HepG2 (cell line): ENCODE results near the gene MDFIC. TPM values are rescaled to one million over a fixed set of nuclear protein-coding genes. Genes with fewer than 3 reads are reported as not detected.

Experiments used
- ATAC-seq: fragments of 200-7000 bp; cut with Tn5 transposase; 3 replicates; pipeline ENCODE4 v1.9.1; 2020; ENCODE audit warnings: mild to moderate bottlenecking, moderate library complexity
- BruUV-seq: library from RNA; stranded (reverse); fragments of 400-500 nt; replicated peaks from 2 replicates; lab custom pipeline; 2021; lab: Mats Ljungman, UMichigan
- CTCF ChIA-PET: fragments of 300-600 bp; formaldehyde crosslinking; extraction: SDS; loops from one replicate; lab custom pipeline; 2021; ENCODE audit warnings: low total read pairs, inconsistent platforms, low intra/inter-chr PET ratio; lab: Yijun Ruan, JAX
- POLR2A ChIA-PET: fragments of 350-600 bp; sonication (Branson Sonifier 250); formaldehyde crosslinking; loops from one replicate; lab custom pipeline; 2020; ENCODE audit warnings: antibody characterized with exemption, inconsistent platforms; lab: Yijun Ruan, JAX
- DNase-seq: peaks from one replicate; pipeline ENCODE4 v3.0.0-alpha.2; 2015; ENCODE audit warnings: low spot score
- FAIRE-seq: peaks from 3 replicates; lab custom pipeline; 2011; peaks lifted over from hg19 to GRCh38; lab: Jason Lieb, UNC
- H2AFZ ChIP-seq: one replicate; pipeline ENCODE4 v1.6.1; 2011; ENCODE audit warnings: low read length, inconsistent platforms
- H3K27ac ChIP-seq: fragments of 300-600 bp; 3 replicates; pipeline ENCODE4 v1.8.0; 2011; ENCODE audit warnings: mixed run types, mild to moderate bottlenecking, mixed read lengths, low read length, inconsistent platforms; ENCODE audit not compliant: insufficient read depth; ENCODE audit errors: extremely low read length
- H3K27me3 ChIP-seq, 2 experiments: fragments of 200-600 bp in 1 of 2; 2 replicates in 1 of 2; 3 replicates in 1 of 2; pipeline versions ENCODE4 v1.6.0 to v1.8.0; 2011; ENCODE audit warnings: low read length in 2 of 2, mild to moderate bottlenecking in 2 of 2, moderate library complexity in 2 of 2, inconsistent platforms in 1 of 2; ENCODE audit not compliant: insufficient read depth in 2 of 2, control insufficient read depth in 1 of 2
- H3K36me3 ChIP-seq, 2 experiments: fragments of 200-600 bp in 1 of 2; replicated peaks in 1 of 2; 2 replicates in 1 of 2; 3 replicates in 1 of 2; pipeline versions ENCODE4 v1.5.1 to v1.8.0; 2011; ENCODE audit warnings: low read length in 2 of 2, inconsistent platforms in 1 of 2; ENCODE audit not compliant: insufficient read depth in 2 of 2, control insufficient read depth in 1 of 2
- H3K4me1 ChIP-seq: 2 replicates; pipeline ENCODE4 v1.5.1; 2012; ENCODE audit warnings: low read length, inconsistent platforms; ENCODE audit not compliant: insufficient read depth
- H3K4me2 ChIP-seq: 2 replicates; pipeline ENCODE4 v1.6.0; 2011; ENCODE audit warnings: low read depth, low read length, inconsistent platforms
- H3K4me3 ChIP-seq, 3 experiments: fragments of 200-600 bp in 1 of 3; sonication (generic), shearing (Covaris generic) in 1 of 3; replicated peaks in 1 of 3; 2 replicates each; pipeline ENCODE4 v1.5.1; 2011 to 2016; ENCODE audit warnings: low read length in 3 of 3, inconsistent platforms in 2 of 3, low read depth in 2 of 3, mild to moderate bottlenecking in 2 of 3, control low read depth in 1 of 3, mixed read lengths in 1 of 3; ENCODE audit not compliant: insufficient read depth in 1 of 3
- H3K79me2 ChIP-seq: one replicate; pipeline ENCODE4 v1.6.1; 2011; ENCODE audit warnings: low read length, inconsistent platforms; ENCODE audit not compliant: insufficient read depth
- H3K9ac ChIP-seq: 2 replicates; pipeline ENCODE4 v1.6.0; 2011; ENCODE audit warnings: mild to moderate bottlenecking, low read depth, low read length, inconsistent platforms; ENCODE audit not compliant: insufficient read depth
- H3K9me3 ChIP-seq: 2 replicates; pipeline ENCODE4 v1.5.1; 2012; ENCODE audit warnings: mild to moderate bottlenecking, low read length
- H4K20me1 ChIP-seq: 2 replicates; pipeline ENCODE4 v1.6.0; 2011; ENCODE audit warnings: inconsistent platforms, mild to moderate bottlenecking, low read length, moderate library complexity; ENCODE audit not compliant: insufficient read depth
- ESRRA ChIP-seq: sonication (generic); formaldehyde crosslinking; IDR thresholded peaks from 2 replicates; pipeline ENCODE4 v1.5.1; 2020; ENCODE audit warnings: mild to moderate bottlenecking, low read depth, missing genetic modification reagents
- HMG20A ChIP-seq: IDR thresholded peaks from 2 replicates; pipeline ENCODE4 v1.6.1; 2016; ENCODE audit warnings: borderline replicate concordance
- JARID2 ChIP-seq: sonication (generic); formaldehyde crosslinking; IDR thresholded peaks from 2 replicates; pipeline ENCODE4 v1.8.1; 2023; ENCODE audit warnings: missing genetic modification reagents, inconsistent platforms; ENCODE audit not compliant: insufficient replicate concordance
- KMT2B ChIP-seq: IDR thresholded peaks from 2 replicates; pipeline ENCODE4 v1.6.1; 2016; ENCODE audit warnings: missing genetic modification reagents, missing compliant biosample characterization
- RARG ChIP-seq: sonication (generic); formaldehyde crosslinking; IDR thresholded peaks from 2 replicates; pipeline ENCODE4 v1.4.0; 2020; ENCODE audit warnings: low read depth, mild to moderate bottlenecking, missing genetic modification reagents
- TCF7 ChIP-seq: sonication (generic); IDR thresholded peaks from 2 replicates; pipeline ENCODE4 v1.6.1; 2016; ENCODE audit warnings: antibody characterized with exemption, low read depth
- ZNF598 ChIP-seq: sonication (generic); formaldehyde crosslinking; IDR thresholded peaks from 2 replicates; pipeline ENCODE4 v1.5.1; 2020; ENCODE audit warnings: mild to moderate bottlenecking, missing genetic modification reagents, borderline replicate concordance
- ZNF749 ChIP-seq: sonication (generic); formaldehyde crosslinking; IDR thresholded peaks from 2 replicates; pipeline ENCODE4 v1.8.0; 2022; ENCODE audit warnings: mild to moderate bottlenecking, missing genetic modification reagents, moderate library complexity, borderline replicate concordance
- WGBS: methylation state at CpG from one replicate; pipeline ENCODE4 v1.1.6; 2017; ENCODE audit warnings: low lambda C conversion rate; 5-methylcytosine and 5-hydroxymethylcytosine counted together
- in situ Hi-C: cut with HindIII; loops from 2 replicates; pipeline ENCODE4 v1.10.0; 2017; ENCODE audit warnings: low pct_unique_long_range_greater_than_20kb; ENCODE audit not compliant: extremely low pct_ligation_motif_present
- intact Hi-C: fragments of 100-400 bp; cut with micrococcal nuclease; formaldehyde crosslinking; loops from one replicate; pipeline ENCODE4 v1.10.0; 2022; ENCODE audit not compliant: unreplicated experiment
- polyA plus RNA-seq, 8 experiments: library from polyadenylated mRNA; depleted of rRNA in 3 of 8; stranded (reverse) in 7 of 8; unstranded in 1 of 8; fragments of >200 nt; fragmentation: Illumina TruSeq in 4 of 8; extraction: Trizol in 4 of 8; gene quantifications; 2 replicates each; pipeline versions ENCODE4 v1.2.1 to v1.2.3, GENCODE V29; 2011 to 2016; ENCODE audit warnings: low read depth in 4 of 8, missing spikeins in 1 of 8, mixed read lengths in 1 of 8; ENCODE audit not compliant: insufficient read depth in 1 of 8
- total RNA-seq, 5 experiments: library from RNA; depleted of rRNA; stranded (reverse); fragments of >200 nt; fragmentation: Illumina TruSeq; extraction: Trizol; gene quantifications; 2 replicates each; pipeline ENCODE4 v1.2.3, GENCODE V29; 2016; ENCODE audit warnings: low read depth in 1 of 5
- TF ChIP-seq, protein P1 (sequence below): sonication (generic); formaldehyde crosslinking; conservative IDR thresholded peaks from 2 replicates; pipeline ENCODE4 v1.8.0; 2022; ENCODE audit warnings: low read depth, missing genetic modification reagents
- TF ChIP-seq, protein P2 (sequence below): sonication (generic); formaldehyde crosslinking; IDR thresholded peaks from 2 replicates; pipeline ENCODE4 v1.5.0; 2020; ENCODE audit warnings: missing genetic modification reagents
- TF ChIP-seq, protein P3 (sequence below): sonication (generic); formaldehyde crosslinking; IDR thresholded peaks from 2 replicates; pipeline ENCODE4 v1.4.0; 2020; ENCODE audit warnings: missing genetic modification reagents
- TF ChIP-seq, protein P4 (sequence below): fragments of 450-650 bp; IDR thresholded peaks from 2 replicates; pipeline ENCODE4 v1.6.1; 2016
- TF ChIP-seq, protein P5 (sequence below): sonication (generic); formaldehyde crosslinking; conservative IDR thresholded peaks from 2 replicates; pipeline ENCODE4 v1.4.0; 2020; ENCODE audit warnings: missing genetic modification reagents

The MDFIC gene
- total and polyA plus RNA-seq, 2 of the 13 experiments (the other 11 are each of a cell fraction or from before 2014, with no cell fraction given): 0.13 TPM; not detected in 1

DNA sequence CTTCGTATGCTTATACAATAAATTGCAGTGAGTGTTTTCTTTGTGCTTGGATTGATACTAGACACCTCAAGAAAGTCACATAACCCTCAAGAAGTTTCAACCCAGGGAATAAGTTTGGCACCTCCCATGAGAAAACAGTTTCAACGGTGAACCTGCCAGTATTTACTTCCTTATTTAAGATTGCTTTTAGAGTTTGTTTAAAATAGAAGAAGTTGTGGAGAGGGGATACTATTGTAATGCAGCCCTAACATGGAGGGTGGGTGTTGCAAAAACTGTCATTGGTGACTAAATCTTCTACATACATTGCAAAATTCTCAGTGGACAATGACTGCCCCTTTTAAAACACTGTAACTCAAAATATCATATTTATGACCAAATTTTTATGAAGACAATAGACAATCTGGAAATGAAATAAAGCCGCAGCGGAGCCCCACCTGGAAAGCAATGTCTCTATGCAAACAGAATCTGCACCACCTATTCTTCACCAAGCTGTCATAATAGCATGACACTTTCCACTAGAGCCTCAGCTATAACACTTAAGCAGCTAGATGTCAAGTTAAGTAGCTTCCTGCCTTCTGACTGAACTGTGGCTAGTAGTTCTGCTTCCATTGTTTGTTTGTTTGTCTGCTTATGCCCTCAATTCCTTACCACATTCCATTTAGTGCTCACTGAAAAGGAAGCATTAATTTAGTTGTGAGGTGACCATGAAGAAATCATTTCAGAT, 98.2 kb downstream of the MDFIC start:
- H3K36me3 ChIP-seq: no peaks in the 10 kb centered on the region
- H3K4me3 ChIP-seq: no peak overlapping the region
- ATAC-seq (no peak), FAIRE-seq (no peak), DNase-seq (no peak)
- CTCF ChIA-PET: no interaction called here
- no peaks in the 10 kb centered on the region for H3K4me1 ChIP-seq
- POLR2A ChIA-PET: no interaction called here
- H2AFZ ChIP-seq: no peak overlapping the region
- BruUV-seq: no TSS peak
- in situ Hi-C loops: no loop called here
- H3K27ac ChIP-seq: no peak overlapping the region
- intact Hi-C loops: no loop called here
- H3K79me2 ChIP-seq: no peaks in the 10 kb centered on the region
- H4K20me1 ChIP-seq: no peaks in the 10 kb centered on the region
- no peak overlapping the region for H3K4me2 ChIP-seq
- H3K9ac ChIP-seq: no peak overlapping the region
- no peaks in the 10 kb centered on the region for H3K27me3 ChIP-seq
- 39% methylated on average over 4 of the region's 4 CpGs for WGBS
- H3K9me3 ChIP-seq: no peaks in the 10 kb centered on the region
- TF ChIP-seq, protein P1, sequence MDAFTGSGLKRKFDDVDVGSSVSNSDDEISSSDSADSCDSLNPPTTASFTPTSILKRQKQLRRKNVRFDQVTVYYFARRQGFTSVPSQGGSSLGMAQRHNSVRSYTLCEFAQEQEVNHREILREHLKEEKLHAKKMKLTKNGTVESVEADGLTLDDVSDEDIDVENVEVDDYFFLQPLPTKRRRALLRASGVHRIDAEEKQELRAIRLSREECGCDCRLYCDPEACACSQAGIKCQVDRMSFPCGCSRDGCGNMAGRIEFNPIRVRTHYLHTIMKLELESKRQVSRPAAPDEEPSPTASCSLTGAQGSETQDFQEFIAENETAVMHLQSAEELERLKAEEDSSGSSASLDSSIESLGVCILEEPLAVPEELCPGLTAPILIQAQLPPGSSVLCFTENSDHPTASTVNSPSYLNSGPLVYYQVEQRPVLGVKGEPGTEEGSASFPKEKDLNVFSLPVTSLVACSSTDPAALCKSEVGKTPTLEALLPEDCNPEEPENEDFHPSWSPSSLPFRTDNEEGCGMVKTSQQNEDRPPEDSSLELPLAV (CRISPR knock-in tag): no peak
- no peak for TF ChIP-seq ZNF598
- TF ChIP-seq, protein P2, sequence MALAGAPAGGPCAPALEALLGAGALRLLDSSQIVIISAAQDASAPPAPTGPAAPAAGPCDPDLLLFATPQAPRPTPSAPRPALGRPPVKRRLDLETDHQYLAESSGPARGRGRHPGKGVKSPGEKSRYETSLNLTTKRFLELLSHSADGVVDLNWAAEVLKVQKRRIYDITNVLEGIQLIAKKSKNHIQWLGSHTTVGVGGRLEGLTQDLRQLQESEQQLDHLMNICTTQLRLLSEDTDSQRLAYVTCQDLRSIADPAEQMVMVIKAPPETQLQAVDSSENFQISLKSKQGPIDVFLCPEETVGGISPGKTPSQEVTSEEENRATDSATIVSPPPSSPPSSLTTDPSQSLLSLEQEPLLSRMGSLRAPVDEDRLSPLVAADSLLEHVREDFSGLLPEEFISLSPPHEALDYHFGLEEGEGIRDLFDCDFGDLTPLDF: no peak
- TF ChIP-seq, protein P3, sequence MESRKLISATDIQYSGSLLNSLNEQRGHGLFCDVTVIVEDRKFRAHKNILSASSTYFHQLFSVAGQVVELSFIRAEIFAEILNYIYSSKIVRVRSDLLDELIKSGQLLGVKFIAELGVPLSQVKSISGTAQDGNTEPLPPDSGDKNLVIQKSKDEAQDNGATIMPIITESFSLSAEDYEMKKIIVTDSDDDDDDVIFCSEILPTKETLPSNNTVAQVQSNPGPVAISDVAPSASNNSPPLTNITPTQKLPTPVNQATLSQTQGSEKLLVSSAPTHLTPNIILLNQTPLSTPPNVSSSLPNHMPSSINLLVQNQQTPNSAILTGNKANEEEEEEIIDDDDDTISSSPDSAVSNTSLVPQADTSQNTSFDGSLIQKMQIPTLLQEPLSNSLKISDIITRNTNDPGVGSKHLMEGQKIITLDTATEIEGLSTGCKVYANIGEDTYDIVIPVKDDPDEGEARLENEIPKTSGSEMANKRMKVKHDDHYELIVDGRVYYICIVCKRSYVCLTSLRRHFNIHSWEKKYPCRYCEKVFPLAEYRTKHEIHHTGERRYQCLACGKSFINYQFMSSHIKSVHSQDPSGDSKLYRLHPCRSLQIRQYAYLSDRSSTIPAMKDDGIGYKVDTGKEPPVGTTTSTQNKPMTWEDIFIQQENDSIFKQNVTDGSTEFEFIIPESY (CRISPR knock-in tag): no peak
- TF ChIP-seq JARID2 (CRISPR knock-in tag): no peak
- no peak for TF ChIP-seq ZNF749 (CRISPR knock-in tag)
- TF ChIP-seq, protein P4, sequence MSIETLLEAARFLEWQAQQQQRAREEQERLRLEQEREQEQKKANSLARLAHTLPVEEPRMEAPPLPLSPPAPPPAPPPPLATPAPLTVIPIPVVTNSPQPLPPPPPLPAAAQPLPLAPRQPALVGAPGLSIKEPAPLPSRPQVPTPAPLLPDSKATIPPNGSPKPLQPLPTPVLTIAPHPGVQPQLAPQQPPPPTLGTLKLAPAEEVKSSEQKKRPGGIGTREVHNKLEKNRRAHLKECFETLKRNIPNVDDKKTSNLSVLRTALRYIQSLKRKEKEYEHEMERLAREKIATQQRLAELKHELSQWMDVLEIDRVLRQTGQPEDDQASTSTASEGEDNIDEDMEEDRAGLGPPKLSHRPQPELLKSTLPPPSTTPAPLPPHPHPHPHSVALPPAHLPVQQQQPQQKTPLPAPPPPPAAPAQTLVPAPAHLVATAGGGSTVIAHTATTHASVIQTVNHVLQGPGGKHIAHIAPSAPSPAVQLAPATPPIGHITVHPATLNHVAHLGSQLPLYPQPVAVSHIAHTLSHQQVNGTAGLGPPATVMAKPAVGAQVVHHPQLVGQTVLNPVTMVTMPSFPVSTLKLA: no peak
- no peak for TF ChIP-seq RARG
- TF ChIP-seq TCF7: no peak
- no peak for TF ChIP-seq KMT2B (CRISPR knock-in tag)
- TF ChIP-seq, protein P5, sequence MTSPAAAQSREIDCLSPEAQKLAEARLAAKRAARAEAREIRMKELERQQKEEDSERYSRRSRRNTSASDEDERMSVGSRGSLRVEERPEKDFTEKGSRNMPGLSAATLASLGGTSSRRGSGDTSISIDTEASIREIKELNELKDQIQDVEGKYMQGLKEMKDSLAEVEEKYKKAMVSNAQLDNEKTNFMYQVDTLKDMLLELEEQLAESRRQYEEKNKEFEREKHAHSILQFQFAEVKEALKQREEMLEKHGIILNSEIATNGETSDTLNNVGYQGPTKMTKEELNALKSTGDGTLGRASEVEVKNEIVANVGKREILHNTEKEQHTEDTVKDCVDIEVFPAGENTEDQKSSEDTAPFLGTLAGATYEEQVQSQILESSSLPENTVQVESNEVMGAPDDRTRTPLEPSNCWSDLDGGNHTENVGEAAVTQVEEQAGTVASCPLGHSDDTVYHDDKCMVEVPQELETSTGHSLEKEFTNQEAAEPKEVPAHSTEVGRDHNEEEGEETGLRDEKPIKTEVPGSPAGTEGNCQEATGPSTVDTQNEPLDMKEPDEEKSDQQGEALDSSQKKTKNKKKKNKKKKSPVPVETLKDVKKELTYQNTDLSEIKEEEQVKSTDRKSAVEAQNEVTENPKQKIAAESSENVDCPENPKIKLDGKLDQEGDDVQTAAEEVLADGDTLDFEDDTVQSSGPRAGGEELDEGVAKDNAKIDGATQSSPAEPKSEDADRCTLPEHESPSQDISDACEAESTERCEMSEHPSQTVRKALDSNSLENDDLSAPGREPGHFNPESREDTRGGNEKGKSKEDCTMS: no peak
- TF ChIP-seq ESRRA (CRISPR knock-in tag): no peak
- TF ChIP-seq HMG20A (CRISPR knock-in tag): no peak
